ENCODE results near the gene RBFOX2.

DNA sequence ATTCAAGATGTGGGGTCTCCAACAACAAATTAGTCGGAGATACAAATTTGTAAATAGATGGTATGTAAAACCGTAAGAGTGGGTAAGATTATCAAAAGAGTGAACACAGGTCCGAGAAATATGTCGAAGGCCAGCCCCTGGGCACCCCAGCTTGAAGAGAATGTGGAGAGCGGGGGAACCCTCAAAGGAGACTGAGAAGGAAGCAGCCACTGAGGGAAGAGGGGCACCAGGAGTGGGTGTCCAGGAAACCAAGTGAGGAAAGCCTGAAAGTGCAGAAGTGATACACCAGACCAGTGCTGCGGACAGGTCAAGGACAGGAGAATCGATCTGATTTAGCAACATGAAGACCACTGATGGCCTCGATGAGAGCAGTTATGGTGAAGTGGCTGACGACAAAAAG is 296.5 kb downstream of the RBFOX2 start:
- TF ChIP-seq, protein P1, sequence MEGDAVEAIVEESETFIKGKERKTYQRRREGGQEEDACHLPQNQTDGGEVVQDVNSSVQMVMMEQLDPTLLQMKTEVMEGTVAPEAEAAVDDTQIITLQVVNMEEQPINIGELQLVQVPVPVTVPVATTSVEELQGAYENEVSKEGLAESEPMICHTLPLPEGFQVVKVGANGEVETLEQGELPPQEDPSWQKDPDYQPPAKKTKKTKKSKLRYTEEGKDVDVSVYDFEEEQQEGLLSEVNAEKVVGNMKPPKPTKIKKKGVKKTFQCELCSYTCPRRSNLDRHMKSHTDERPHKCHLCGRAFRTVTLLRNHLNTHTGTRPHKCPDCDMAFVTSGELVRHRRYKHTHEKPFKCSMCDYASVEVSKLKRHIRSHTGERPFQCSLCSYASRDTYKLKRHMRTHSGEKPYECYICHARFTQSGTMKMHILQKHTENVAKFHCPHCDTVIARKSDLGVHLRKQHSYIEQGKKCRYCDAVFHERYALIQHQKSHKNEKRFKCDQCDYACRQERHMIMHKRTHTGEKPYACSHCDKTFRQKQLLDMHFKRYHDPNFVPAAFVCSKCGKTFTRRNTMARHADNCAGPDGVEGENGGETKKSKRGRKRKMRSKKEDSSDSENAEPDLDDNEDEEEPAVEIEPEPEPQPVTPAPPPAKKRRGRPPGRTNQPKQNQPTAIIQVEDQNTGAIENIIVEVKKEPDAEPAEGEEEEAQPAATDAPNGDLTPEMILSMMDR (IDR thresholded peaks at IDR 0.05; ENCODE audit: extremely low read depth in 1 of 2, insufficient read depth in 1 of 2, low read depth in 1 of 2, low read length in 2 of 2) = no peak
- no peak for TF ChIP-seq POLR2A (IDR thresholded peaks at IDR 0.05; ENCODE audit: low read depth, low read length)
- TF ChIP-seq, protein P2, sequence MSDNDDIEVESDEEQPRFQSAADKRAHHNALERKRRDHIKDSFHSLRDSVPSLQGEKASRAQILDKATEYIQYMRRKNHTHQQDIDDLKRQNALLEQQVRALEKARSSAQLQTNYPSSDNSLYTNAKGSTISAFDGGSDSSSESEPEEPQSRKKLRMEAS (IDR thresholded peaks at IDR 0.05; ENCODE audit: insufficient read depth, insufficient read length) = no peak
- TF ChIP-seq POLR2AphosphoS5 (IDR thresholded peaks at IDR 0.05; ENCODE audit: insufficient read depth, low read depth, low read length) = no peak
- no peak for TF ChIP-seq MYC (IDR thresholded peaks at IDR 0.05; ENCODE audit: low read depth, low read length)
- TF ChIP-seq EZH2 (IDR thresholded peaks at IDR 0.05; ENCODE audit: borderline replicate concordance, low read depth, low read length, severe bottlenecking) = no peak
- TF ChIP-seq FOS (IDR thresholded peaks at IDR 0.05; ENCODE audit: borderline replicate concordance, insufficient read depth, low read length) = no peak
- no peak for TF ChIP-seq GATA2 (IDR thresholded peaks at IDR 0.05; ENCODE audit: insufficient read depth, insufficient read length, low read depth, low read length)
- TF ChIP-seq JUN (IDR thresholded peaks at IDR 0.05; ENCODE audit: borderline replicate concordance, insufficient read depth, insufficient read length, low read depth) = no peak
